WTC11 (cell line): ENCODE results near the gene IL20RB.

Experiments
- ETV6 ChIP-seq: sonication (generic); formaldehyde crosslinking; IDR thresholded peaks from 2 replicates; pipeline ENCODE4 v1.8.1; 2022; ENCODE audit warnings: mild to moderate bottlenecking, missing genetic modification reagents
- FOXJ3 ChIP-seq: sonication (generic); formaldehyde crosslinking; IDR thresholded peaks from 2 replicates; pipeline ENCODE4 v1.9.0; 2021; ENCODE audit warnings: missing genetic modification reagents, mild to moderate bottlenecking, borderline replicate concordance
- FOXK1 ChIP-seq: sonication (generic); formaldehyde crosslinking; IDR thresholded peaks from 2 replicates; pipeline ENCODE4 v1.8.0; 2022; ENCODE audit warnings: mild to moderate bottlenecking, moderate library complexity, missing genetic modification reagents
- IRF2 ChIP-seq: sonication (generic); formaldehyde crosslinking; IDR thresholded peaks from 2 replicates; pipeline ENCODE4 v1.8.0; 2022; ENCODE audit warnings: low read depth, missing genetic modification reagents, borderline replicate concordance
- JUN ChIP-seq: sonication (generic); formaldehyde crosslinking; IDR thresholded peaks from 2 replicates; pipeline ENCODE4 v1.8.0; 2023; ENCODE audit warnings: mild to moderate bottlenecking, missing genetic modification reagents
- NR2C2 ChIP-seq: sonication (generic); formaldehyde crosslinking; IDR thresholded peaks from 2 replicates; pipeline ENCODE4 v1.8.0; 2022; ENCODE audit warnings: mild to moderate bottlenecking, missing genetic modification reagents
- ZNF121 ChIP-seq: sonication (generic); formaldehyde crosslinking; IDR thresholded peaks from 2 replicates; pipeline ENCODE4 v1.8.0; 2023; ENCODE audit warnings: missing genetic modification reagents
- ZNF219 ChIP-seq: sonication (generic); formaldehyde crosslinking; IDR thresholded peaks from 2 replicates; pipeline ENCODE4 v1.8.0; 2023; ENCODE audit warnings: missing genetic modification reagents, mild to moderate bottlenecking, borderline replicate concordance
- ZNF423 ChIP-seq: fragments of 250-450 bp; sonication (Bioruptor Pico); IDR thresholded peaks from 2 replicates; pipeline ENCODE4 v2.1.2; 2022; ENCODE audit warnings: mild to moderate bottlenecking, moderate library complexity
- TF ChIP-seq, protein P1 (sequence below): fragments of 200-600 bp; IDR thresholded peaks from 2 replicates; pipeline ENCODE4 v1.8.0; 2022; ENCODE audit warnings: antibody characterized with exemption
- TF ChIP-seq, protein P2 (sequence below): sonication (generic); formaldehyde crosslinking; IDR thresholded peaks from 2 replicates; pipeline ENCODE4 v1.8.1; 2023; ENCODE audit warnings: mild to moderate bottlenecking, missing genetic modification reagents, moderate library complexity
- TF ChIP-seq, protein P3 (sequence below): fragments of 250-450 bp; sonication (Bioruptor Pico); IDR thresholded peaks from 2 replicates; pipeline ENCODE4 v2.1.2; 2022; ENCODE audit warnings: mild to moderate bottlenecking, moderate library complexity
- TF ChIP-seq, protein P4 (sequence below): sonication (generic); formaldehyde crosslinking; IDR thresholded peaks from 2 replicates; pipeline ENCODE4 v1.8.0; 2022; ENCODE audit warnings: mild to moderate bottlenecking, missing genetic modification reagents
- TF ChIP-seq, protein P5 (sequence below): sonication (generic); formaldehyde crosslinking; IDR thresholded peaks from 2 replicates; pipeline ENCODE4 v1.8.1; 2023; ENCODE audit warnings: mild to moderate bottlenecking, missing genetic modification reagents, moderate library complexity

DNA sequence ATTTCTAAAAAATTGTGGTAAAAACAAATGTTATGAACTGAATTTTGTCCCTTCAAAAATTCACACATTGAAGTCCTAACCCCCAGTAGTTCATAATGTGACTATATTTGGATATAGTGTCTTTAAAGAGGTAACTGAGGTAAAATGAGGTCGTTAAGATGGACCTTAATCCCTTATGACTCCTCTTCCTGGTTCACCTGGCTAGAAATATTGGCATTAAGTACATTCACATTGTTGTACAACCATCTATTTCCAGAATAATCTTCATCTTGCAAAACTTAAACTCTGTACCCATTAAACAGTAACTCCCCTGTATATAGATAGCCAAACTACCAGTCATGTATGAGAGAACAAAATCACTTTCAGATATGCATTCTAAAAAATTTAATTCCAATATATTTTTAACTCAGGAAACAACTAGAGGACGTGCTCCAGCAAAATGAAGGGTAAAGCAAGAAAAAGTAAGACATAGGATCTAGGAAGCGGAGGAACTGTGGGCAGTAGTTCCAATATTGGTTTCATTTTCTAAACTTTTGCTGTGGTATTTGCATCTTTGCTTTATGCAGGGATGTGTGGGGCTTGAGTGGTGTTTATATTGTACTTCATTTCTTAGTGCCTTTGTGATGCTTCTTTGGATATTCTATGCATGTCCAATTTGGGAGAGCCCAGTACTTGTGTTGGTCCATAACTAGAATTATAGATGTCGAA, 36.7 kb upstream of the IL20RB start:
- TF ChIP-seq ZNF423 (CRISPR knock-in tag) (no peak), ZNF121 (CRISPR knock-in tag) (no peak), JUN (CRISPR knock-in tag) (no peak), NR2C2 (CRISPR knock-in tag) (no peak), IRF2 (no peak), FOXK1 (CRISPR knock-in tag) (no peak), ZNF219 (no peak), FOXJ3 (CRISPR knock-in tag) (no peak), ETV6 (CRISPR knock-in tag) (no peak)
- TF ChIP-seq, protein P1, sequence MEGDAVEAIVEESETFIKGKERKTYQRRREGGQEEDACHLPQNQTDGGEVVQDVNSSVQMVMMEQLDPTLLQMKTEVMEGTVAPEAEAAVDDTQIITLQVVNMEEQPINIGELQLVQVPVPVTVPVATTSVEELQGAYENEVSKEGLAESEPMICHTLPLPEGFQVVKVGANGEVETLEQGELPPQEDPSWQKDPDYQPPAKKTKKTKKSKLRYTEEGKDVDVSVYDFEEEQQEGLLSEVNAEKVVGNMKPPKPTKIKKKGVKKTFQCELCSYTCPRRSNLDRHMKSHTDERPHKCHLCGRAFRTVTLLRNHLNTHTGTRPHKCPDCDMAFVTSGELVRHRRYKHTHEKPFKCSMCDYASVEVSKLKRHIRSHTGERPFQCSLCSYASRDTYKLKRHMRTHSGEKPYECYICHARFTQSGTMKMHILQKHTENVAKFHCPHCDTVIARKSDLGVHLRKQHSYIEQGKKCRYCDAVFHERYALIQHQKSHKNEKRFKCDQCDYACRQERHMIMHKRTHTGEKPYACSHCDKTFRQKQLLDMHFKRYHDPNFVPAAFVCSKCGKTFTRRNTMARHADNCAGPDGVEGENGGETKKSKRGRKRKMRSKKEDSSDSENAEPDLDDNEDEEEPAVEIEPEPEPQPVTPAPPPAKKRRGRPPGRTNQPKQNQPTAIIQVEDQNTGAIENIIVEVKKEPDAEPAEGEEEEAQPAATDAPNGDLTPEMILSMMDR = no peak
- TF ChIP-seq, protein P2, sequence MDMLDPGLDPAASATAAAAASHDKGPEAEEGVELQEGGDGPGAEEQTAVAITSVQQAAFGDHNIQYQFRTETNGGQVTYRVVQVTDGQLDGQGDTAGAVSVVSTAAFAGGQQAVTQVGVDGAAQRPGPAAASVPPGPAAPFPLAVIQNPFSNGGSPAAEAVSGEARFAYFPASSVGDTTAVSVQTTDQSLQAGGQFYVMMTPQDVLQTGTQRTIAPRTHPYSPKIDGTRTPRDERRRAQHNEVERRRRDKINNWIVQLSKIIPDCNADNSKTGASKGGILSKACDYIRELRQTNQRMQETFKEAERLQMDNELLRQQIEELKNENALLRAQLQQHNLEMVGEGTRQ (CRISPR knock-in tag) = no peak
- TF ChIP-seq, protein P3, sequence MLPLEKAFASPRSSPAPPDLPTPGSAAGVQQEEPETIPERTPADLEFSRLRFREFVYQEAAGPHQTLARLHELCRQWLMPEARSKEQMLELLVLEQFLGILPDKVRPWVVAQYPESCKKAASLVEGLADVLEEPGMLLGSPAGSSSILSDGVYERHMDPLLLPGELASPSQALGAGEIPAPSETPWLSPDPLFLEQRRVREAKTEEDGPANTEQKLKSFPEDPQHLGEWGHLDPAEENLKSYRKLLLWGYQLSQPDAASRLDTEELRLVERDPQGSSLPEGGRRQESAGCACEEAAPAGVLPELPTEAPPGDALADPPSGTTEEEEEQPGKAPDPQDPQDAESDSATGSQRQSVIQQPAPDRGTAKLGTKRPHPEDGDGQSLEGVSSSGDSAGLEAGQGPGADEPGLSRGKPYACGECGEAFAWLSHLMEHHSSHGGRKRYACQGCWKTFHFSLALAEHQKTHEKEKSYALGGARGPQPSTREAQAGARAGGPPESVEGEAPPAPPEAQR (CRISPR knock-in tag) = no peak
- TF ChIP-seq, protein P4, sequence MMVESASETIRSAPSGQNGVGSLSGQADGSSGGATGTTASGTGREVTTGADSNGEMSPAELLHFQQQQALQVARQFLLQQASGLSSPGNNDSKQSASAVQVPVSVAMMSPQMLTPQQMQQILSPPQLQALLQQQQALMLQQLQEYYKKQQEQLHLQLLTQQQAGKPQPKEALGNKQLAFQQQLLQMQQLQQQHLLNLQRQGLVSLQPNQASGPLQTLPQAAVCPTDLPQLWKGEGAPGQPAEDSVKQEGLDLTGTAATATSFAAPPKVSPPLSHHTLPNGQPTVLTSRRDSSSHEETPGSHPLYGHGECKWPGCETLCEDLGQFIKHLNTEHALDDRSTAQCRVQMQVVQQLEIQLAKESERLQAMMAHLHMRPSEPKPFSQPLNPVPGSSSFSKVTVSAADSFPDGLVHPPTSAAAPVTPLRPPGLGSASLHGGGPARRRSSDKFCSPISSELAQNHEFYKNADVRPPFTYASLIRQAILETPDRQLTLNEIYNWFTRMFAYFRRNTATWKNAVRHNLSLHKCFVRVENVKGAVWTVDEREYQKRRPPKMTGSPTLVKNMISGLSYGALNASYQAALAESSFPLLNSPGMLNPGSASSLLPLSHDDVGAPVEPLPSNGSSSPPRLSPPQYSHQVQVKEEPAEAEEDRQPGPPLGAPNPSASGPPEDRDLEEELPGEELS (CRISPR knock-in tag) = no peak
- TF ChIP-seq, protein P5, sequence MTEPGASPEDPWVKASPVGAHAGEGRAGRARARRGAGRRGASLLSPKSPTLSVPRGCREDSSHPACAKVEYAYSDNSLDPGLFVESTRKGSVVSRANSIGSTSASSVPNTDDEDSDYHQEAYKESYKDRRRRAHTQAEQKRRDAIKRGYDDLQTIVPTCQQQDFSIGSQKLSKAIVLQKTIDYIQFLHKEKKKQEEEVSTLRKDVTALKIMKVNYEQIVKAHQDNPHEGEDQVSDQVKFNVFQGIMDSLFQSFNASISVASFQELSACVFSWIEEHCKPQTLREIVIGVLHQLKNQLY = no peak
